C4-2B (cell line): ENCODE measurements around the gene DNAJC12.

Experiments used
- ZFX ChIP-seq: fragments of 450-650 bp; IDR thresholded peaks from 2 replicates; pipeline ENCODE4 v1.6.1; 2017
- TF ChIP-seq, protein P1 (sequence below): fragments of 450-650 bp; conservative IDR thresholded peaks from 2 replicates; pipeline ENCODE4 v1.5.1; 2017; ENCODE audit warnings: mild to moderate bottlenecking

DNA sequence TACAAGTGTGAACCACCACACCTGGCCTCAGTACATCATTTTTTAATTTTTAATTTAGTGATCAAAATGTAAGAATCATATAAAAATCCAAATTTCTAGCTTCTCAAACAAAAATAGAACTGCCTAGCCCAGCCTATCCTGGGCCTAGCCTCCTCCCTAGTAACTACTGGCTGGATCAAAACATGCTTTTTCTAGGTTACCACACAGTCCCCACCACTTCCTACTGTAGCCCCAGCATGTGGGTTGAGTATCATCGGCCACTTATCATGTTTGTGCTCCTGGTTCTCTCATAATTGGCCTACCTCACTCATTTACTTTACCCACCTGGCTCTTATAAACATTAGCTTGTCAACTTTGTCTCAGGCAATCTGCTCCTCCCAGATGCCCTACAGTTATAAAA, 52.9 kb downstream of the DNAJC12 start:
- TF ChIP-seq, protein P1, sequence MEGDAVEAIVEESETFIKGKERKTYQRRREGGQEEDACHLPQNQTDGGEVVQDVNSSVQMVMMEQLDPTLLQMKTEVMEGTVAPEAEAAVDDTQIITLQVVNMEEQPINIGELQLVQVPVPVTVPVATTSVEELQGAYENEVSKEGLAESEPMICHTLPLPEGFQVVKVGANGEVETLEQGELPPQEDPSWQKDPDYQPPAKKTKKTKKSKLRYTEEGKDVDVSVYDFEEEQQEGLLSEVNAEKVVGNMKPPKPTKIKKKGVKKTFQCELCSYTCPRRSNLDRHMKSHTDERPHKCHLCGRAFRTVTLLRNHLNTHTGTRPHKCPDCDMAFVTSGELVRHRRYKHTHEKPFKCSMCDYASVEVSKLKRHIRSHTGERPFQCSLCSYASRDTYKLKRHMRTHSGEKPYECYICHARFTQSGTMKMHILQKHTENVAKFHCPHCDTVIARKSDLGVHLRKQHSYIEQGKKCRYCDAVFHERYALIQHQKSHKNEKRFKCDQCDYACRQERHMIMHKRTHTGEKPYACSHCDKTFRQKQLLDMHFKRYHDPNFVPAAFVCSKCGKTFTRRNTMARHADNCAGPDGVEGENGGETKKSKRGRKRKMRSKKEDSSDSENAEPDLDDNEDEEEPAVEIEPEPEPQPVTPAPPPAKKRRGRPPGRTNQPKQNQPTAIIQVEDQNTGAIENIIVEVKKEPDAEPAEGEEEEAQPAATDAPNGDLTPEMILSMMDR: no peak
- TF ChIP-seq ZFX: no peak
